ENCODE results near the gene OR4N5.

- TF ChIP-seq POLR2A (IDR thresholded peaks at IDR 0.05; ENCODE audit: low read depth, low read length): no peak
- TF ChIP-seq TAF1 (IDR thresholded peaks at IDR 0.05; ENCODE audit: borderline replicate concordance, low read depth, low read length): no peak
- no peak for TF ChIP-seq POLR2AphosphoS5 (IDR thresholded peaks at IDR 0.05; ENCODE audit: low read depth, low read length)
Observed at GRCh38 chr14:20092050-20092449, 46.6 kb upstream of the OR4N5 start.

Data from GM12892 (cell line).